Neural cell (in vitro differentiated cells): ENCODE measurements around the gene SPON2. TPM values are rescaled to one million over a fixed set of nuclear protein-coding genes. Genes with fewer than 3 reads are reported as not detected.

Experiments
- H2AFZ ChIP-seq: fragments of 200-600, 300-800 bp; sonication (generic), shearing (Covaris generic); 2 replicates; pipeline ENCODE4 v1.6.0; 2014; ENCODE audit warnings: low read depth, mild to moderate bottlenecking, antibody characterized with exemption, low read length, moderate library complexity
- H3F3A ChIP-seq: fragments of 200-600 bp; shearing (Covaris generic); 2 replicates; pipeline ENCODE4 v1.6.1; 2016; ENCODE audit warnings: mild to moderate bottlenecking, moderate library complexity, mixed read lengths, antibody characterized with exemption, low read length; ENCODE audit not compliant: insufficient read depth, poor library complexity, severe bottlenecking
- H3K27ac ChIP-seq: fragments of 200-600, 300-800 bp; sonication (generic), shearing (Covaris generic); 2 replicates; pipeline ENCODE4 v1.5.1; 2014; ENCODE audit warnings: mild to moderate bottlenecking, low read length, moderate library complexity
- H3K27me3 ChIP-seq: fragments of 300-800, 200-600 bp; sonication (generic), shearing (Covaris generic); 2 replicates; pipeline ENCODE4 v1.6.0; 2014; ENCODE audit warnings: mild to moderate bottlenecking, low read depth, low read length, moderate library complexity; ENCODE audit not compliant: insufficient read depth
- H3K36me3 ChIP-seq: fragments of 300-800, 200-600 bp; sonication (generic), shearing (Covaris generic); 2 replicates; pipeline ENCODE4 v1.5.1; 2014; ENCODE audit warnings: mild to moderate bottlenecking, antibody characterized with exemption, low read length, moderate library complexity; ENCODE audit not compliant: insufficient read depth
- H3K4me2 ChIP-seq: fragments of 300-800, 200-600 bp; sonication (generic), shearing (Covaris generic); 2 replicates; pipeline ENCODE4 v1.6.0; 2014; ENCODE audit warnings: mild to moderate bottlenecking, low read length
- H3K4me3 ChIP-seq: fragments of 300-800, 200-600 bp; sonication (generic), shearing (Covaris generic); 2 replicates; pipeline ENCODE4 v1.5.1; 2014; ENCODE audit warnings: mild to moderate bottlenecking, low read length, moderate library complexity
- H3K79me2 ChIP-seq: fragments of 200-600 bp; shearing (Covaris generic); replicated peaks from 2 replicates; pipeline ENCODE4 v1.6.0; 2014; ENCODE audit warnings: mild to moderate bottlenecking, low read length, moderate library complexity; ENCODE audit not compliant: insufficient read depth
- H3K9ac ChIP-seq: fragments of 300-800, 200-600 bp; sonication (generic), shearing (Covaris generic); 2 replicates; pipeline ENCODE4 v1.6.1; 2016; ENCODE audit warnings: mild to moderate bottlenecking, low read length, mixed read lengths
- H3K9me2 ChIP-seq: fragments of 200-600 bp; shearing (Covaris generic); 2 replicates; pipeline ENCODE4 v1.6.1; 2016; ENCODE audit warnings: mild to moderate bottlenecking, low read length, mixed read lengths; ENCODE audit not compliant: insufficient read depth
- H3K9me3 ChIP-seq: fragments of 200-600, 300-800 bp; sonication (generic), shearing (Covaris generic); 2 replicates; pipeline ENCODE4 v1.6.1; 2016; ENCODE audit warnings: mild to moderate bottlenecking, mixed run types, low read length, moderate library complexity, mixed read lengths
- H4K20me1 ChIP-seq: fragments of 200-600 bp; shearing (Covaris generic); 2 replicates; pipeline ENCODE4 v1.6.1; 2016; ENCODE audit warnings: mild to moderate bottlenecking, mixed run types; ENCODE audit not compliant: insufficient read depth
- EP300 ChIP-seq: fragments of 450-650 bp; conservative IDR thresholded peaks from 2 replicates; pipeline ENCODE4 v1.6.1; 2014; ENCODE audit warnings: antibody characterized with exemption, mild to moderate bottlenecking, moderate library complexity; ENCODE audit not compliant: poor library complexity, severe bottlenecking
- EZH2 ChIP-seq: fragments of 200-600, 300-800 bp; shearing (Covaris generic), sonication (generic); IDR thresholded peaks from 2 replicates; pipeline ENCODE4 v1.6.1; 2014; ENCODE audit warnings: antibody characterized with exemption, low read length, borderline replicate concordance, mild to moderate bottlenecking; ENCODE audit not compliant: insufficient read depth, poor library complexity, severe bottlenecking
- MXI1 ChIP-seq: fragments of 450-650 bp; conservative IDR thresholded peaks from 2 replicates; pipeline ENCODE4 v1.6.1; 2014; ENCODE audit warnings: antibody characterized with exemption, mild to moderate bottlenecking; ENCODE audit not compliant: poor library complexity, severe bottlenecking
- POLR2AphosphoS5 ChIP-seq: IDR thresholded peaks from 2 replicates; pipeline ENCODE4 v1.6.1; 2012
- RAD21 ChIP-seq: fragments of 450-650 bp; conservative IDR thresholded peaks from 2 replicates; pipeline ENCODE4 v1.6.1; 2014; ENCODE audit warnings: antibody characterized with exemption, mild to moderate bottlenecking, moderate library complexity
- SMC3 ChIP-seq: fragments of 450-650 bp; conservative IDR thresholded peaks from 2 replicates; pipeline ENCODE4 v1.6.1; 2014; ENCODE audit warnings: antibody characterized with exemption, mild to moderate bottlenecking, moderate library complexity; ENCODE audit not compliant: poor library complexity
- TAF1 ChIP-seq: IDR thresholded peaks from 2 replicates; pipeline ENCODE4 v1.6.1; 2012; ENCODE audit warnings: low read depth
- polyA plus RNA-seq: library from polyadenylated mRNA; depleted of rRNA; stranded (reverse); fragments of >200 nt; gene quantifications from 2 replicates; pipeline ENCODE4 v1.2.3, GENCODE V29; 2014
- TF ChIP-seq, protein P1 (sequence below): IDR thresholded peaks from 2 replicates; pipeline ENCODE4 v1.6.1; 2012; ENCODE audit warnings: borderline replicate concordance
- TF ChIP-seq, protein P2 (sequence below): fragments of 450-650 bp; IDR thresholded peaks from 2 replicates; pipeline ENCODE4 v1.5.1; 2014; ENCODE audit warnings: antibody characterized with exemption, mild to moderate bottlenecking, moderate library complexity; ENCODE audit not compliant: poor library complexity, severe bottlenecking

Gene SPON2
- polyA plus RNA-seq, 1 donor from 2014 or later = 0.57 TPM

DNA sequence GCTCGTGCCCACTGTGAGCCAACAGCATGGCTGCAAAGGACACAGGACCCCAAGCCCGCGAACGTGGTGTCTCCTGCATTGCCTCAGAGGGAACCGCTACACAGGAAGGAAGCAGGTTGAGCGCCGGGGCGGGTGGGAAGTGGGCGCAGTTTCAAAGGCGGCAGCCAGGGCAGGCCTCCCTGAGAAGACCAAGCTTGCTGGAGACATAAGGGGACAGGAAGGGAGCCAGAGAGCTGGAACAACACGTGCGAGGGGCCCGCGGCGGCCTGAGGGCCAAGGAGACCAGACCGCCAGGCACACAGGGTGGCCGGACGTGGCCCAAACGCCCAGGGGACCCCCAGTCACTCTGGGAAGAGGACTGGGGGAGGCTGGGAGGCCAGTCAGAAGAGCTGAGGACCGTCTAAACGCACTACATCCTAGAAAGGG is 44.5 kb upstream of the SPON2 start:
- H4K20me1 ChIP-seq = no peaks in the 10 kb centered on the region
- H3K9me3 ChIP-seq = no peaks in the 10 kb centered on the region
- no peaks in the 10 kb centered on the region for H3F3A ChIP-seq
- no peak overlapping the region for H3K27ac ChIP-seq
- no peak overlapping the region for H3K4me3 ChIP-seq
- no peaks in the 10 kb centered on the region for H3K27me3 ChIP-seq
- H3K79me2 ChIP-seq = peaks cover 2% of the 10 kb centered on the region
- no peak overlapping the region for H3K9ac ChIP-seq
- no peak overlapping the region for H3K4me2 ChIP-seq
- TF ChIP-seq MXI1 (no peak), EZH2 (no peak), SMC3 (no peak), RAD21 (no peak), EP300 (no peak), TAF1 (no peak), POLR2AphosphoS5 (no peak)
- TF ChIP-seq, protein P1, sequence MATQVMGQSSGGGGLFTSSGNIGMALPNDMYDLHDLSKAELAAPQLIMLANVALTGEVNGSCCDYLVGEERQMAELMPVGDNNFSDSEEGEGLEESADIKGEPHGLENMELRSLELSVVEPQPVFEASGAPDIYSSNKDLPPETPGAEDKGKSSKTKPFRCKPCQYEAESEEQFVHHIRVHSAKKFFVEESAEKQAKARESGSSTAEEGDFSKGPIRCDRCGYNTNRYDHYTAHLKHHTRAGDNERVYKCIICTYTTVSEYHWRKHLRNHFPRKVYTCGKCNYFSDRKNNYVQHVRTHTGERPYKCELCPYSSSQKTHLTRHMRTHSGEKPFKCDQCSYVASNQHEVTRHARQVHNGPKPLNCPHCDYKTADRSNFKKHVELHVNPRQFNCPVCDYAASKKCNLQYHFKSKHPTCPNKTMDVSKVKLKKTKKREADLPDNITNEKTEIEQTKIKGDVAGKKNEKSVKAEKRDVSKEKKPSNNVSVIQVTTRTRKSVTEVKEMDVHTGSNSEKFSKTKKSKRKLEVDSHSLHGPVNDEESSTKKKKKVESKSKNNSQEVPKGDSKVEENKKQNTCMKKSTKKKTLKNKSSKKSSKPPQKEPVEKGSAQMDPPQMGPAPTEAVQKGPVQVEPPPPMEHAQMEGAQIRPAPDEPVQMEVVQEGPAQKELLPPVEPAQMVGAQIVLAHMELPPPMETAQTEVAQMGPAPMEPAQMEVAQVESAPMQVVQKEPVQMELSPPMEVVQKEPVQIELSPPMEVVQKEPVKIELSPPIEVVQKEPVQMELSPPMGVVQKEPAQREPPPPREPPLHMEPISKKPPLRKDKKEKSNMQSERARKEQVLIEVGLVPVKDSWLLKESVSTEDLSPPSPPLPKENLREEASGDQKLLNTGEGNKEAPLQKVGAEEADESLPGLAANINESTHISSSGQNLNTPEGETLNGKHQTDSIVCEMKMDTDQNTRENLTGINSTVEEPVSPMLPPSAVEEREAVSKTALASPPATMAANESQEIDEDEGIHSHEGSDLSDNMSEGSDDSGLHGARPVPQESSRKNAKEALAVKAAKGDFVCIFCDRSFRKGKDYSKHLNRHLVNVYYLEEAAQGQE = no peak
- TF ChIP-seq, protein P2, sequence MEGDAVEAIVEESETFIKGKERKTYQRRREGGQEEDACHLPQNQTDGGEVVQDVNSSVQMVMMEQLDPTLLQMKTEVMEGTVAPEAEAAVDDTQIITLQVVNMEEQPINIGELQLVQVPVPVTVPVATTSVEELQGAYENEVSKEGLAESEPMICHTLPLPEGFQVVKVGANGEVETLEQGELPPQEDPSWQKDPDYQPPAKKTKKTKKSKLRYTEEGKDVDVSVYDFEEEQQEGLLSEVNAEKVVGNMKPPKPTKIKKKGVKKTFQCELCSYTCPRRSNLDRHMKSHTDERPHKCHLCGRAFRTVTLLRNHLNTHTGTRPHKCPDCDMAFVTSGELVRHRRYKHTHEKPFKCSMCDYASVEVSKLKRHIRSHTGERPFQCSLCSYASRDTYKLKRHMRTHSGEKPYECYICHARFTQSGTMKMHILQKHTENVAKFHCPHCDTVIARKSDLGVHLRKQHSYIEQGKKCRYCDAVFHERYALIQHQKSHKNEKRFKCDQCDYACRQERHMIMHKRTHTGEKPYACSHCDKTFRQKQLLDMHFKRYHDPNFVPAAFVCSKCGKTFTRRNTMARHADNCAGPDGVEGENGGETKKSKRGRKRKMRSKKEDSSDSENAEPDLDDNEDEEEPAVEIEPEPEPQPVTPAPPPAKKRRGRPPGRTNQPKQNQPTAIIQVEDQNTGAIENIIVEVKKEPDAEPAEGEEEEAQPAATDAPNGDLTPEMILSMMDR = no peak
- no peaks in the 10 kb centered on the region for H3K9me2 ChIP-seq
- H2AFZ ChIP-seq = no peak overlapping the region
- no peaks in the 10 kb centered on the region for H3K36me3 ChIP-seq

DNA sequence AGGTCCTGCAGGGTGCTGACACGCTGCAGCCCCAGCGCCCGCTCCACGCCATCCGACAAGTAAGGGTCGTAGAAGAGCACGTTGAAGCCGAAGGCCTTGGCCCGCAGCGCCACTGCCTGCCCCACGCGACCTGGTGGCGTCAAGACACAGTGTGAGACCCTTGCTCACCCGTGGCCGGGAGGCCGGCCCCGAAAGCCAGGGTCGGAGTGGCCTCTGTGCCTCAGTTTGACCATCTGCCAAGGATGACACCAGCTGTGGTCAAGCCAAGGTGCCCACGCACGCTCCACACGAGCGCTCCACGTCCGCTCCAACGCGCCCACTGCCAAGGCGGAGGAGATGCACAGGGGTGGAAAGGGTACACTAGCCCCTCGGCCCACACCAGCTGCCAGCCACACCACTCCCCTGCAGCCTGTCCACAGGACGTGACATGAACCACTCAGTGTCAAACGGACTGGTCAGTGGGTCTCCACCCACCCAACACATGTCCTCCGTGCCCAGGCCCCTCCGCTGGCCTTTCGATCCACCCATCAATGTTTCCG is 43.8 kb upstream of the SPON2 start:
- no peaks in the 10 kb centered on the region for H4K20me1 ChIP-seq
- no peaks in the 10 kb centered on the region for H3K27me3 ChIP-seq
- no peak overlapping the region for H3K4me2 ChIP-seq
- no peak for TF ChIP-seq EP300
- TF ChIP-seq EZH2 = no peak
- no peak for TF ChIP-seq MXI1
- no peak for TF ChIP-seq RAD21
- TF ChIP-seq SMC3 = no peak
- no peak for TF ChIP-seq POLR2AphosphoS5
- TF ChIP-seq, protein P1 = no peak
- TF ChIP-seq, protein P2 = no peak
- no peak for TF ChIP-seq TAF1
- no peak overlapping the region for H3K9ac ChIP-seq
- H3K36me3 ChIP-seq = no peaks in the 10 kb centered on the region
- no peak overlapping the region for H2AFZ ChIP-seq
- no peaks in the 10 kb centered on the region for H3K9me3 ChIP-seq
- H3K4me3 ChIP-seq = no peak overlapping the region
- H3K79me2 ChIP-seq = peaks cover 2% of the 10 kb centered on the region
- H3K27ac ChIP-seq = no peak overlapping the region
- H3F3A ChIP-seq = no peaks in the 10 kb centered on the region
- H3K9me2 ChIP-seq = no peaks in the 10 kb centered on the region
